NCI-H1417 treated with DMSO at 0.1 percent for 48 hours (cell line): Measurements from ENCODE around the gene SYVN1.
"Not testable (repeated sequence)": the region's sequence is repeated elsewhere in the genome, so short reads cannot be mapped to it uniquely, and the experiment has no call there.

Source experiments
- DNase-seq: peaks from one replicate; lab custom pipeline; 2025; lab: John Stamatoyannopoulos, UW

SYVN1 gene

GRCh38 chr11:65134240-65134951, at the start of gene SYVN1:
TSS of gene SYVN1 (minus strand) at chr11:65134519. CDS start at chr11:65133601, 918 bp downstream.
- DNase-seq: peak; percentile 91

GRCh38 chr11:65183201-65183891, 49.0 kb upstream of the SYVN1 start:
- no peak for DNase-seq

DNA sequence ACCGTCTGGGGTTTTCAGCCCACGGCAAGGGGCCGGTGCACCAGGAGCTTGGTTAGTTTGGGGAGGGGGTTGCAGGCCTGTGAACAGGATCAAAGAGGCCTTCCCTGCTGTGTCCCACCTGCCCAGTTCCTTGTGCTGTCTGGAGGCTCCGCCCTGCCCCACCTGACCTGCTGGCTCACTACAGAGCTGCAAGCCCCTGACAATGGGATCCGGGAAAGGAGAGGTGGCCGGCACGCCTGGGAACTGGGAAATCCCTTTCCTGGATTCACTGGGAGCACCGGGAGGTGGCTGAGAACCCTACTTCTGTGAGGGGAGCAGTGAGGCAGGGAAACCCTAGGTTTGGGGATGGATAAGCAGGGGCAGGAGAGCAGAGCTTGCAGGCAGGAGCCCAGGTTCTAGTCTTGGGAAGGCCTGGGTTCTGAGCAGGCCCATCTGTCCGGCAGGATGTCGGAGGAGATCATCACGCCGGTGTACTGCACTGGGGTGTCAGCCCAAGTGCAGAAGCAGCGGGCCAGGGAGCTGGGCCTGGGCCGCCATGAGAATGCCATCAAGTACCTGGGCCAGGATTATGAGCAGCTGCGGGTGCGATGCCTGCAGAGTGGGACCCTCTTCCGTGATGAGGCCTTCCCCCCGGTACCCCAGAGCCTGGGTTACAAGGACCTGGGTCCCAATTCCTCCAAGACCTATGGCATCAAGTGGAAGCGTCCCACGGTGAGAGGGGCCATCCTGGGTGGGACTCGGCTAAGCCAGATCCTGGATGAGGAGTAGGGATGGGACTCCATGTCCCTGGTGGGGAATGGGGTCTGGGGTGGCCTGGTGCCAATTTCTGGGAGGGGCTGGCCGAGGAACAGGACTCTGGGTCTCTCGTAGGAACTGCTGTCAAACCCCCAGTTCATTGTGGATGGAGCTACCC, 48.2 kb upstream of the SYVN1 start:
- no peak for DNase-seq

- DNase-seq: no peak
These were observed 47.4 kb upstream of the SYVN1 start, which contains the start of gene CAPN1 for GRCh38 chr11:65181569-65182257. TSS of gene CAPN1 (plus strand) at chr11:65181928. CDS start at chr11:65182702, 774 bp downstream.

GRCh38 chr11:65180877-65181568, 46.7 kb upstream of the SYVN1 start:
- DNase-seq: peak; percentile 12

DNA sequence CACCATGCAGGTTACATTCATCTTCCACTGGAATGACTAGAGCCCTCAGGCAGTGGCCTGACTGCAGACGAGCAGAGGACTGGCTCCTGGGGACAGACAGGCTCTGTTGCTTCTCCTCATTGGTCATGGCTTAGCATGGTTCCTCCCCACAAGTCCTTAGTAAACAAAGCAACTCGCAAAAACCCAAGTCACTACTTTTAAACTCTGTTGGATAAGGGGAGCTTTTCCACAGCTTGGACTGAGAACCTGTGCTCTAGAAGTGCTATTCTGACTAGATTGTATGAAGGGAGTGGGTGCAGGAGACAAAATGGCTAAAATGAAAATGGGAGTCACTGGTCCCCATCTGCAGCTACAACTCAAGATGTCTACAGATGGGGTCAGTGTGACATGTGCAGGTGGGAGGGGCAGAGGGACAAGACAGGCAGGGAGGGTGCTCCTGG, 40.3 kb upstream of the SYVN1 start:
- DNase-seq: not testable (repeated sequence)

DNA sequence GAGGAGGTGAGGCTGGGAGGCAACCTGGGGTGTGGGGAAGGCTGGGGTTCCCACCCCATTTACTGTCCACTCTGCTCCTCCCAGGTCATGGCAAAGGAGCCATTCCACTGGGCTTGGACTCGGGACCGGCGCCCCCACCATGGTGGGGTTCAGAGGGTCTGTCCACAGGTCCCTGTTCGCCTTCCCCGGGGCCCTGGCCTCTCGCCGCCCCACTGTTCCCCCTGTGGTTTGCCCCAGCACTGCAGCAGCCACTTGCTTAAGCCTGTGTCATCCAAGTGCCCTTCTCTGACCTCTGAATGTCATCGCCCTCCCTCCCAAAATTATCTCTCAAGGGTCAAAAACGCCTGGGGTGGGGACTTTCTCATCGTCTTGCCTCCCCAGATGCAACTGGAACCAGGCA, 38.3 kb upstream of the SYVN1 start:
- no peak for DNase-seq

DNA sequence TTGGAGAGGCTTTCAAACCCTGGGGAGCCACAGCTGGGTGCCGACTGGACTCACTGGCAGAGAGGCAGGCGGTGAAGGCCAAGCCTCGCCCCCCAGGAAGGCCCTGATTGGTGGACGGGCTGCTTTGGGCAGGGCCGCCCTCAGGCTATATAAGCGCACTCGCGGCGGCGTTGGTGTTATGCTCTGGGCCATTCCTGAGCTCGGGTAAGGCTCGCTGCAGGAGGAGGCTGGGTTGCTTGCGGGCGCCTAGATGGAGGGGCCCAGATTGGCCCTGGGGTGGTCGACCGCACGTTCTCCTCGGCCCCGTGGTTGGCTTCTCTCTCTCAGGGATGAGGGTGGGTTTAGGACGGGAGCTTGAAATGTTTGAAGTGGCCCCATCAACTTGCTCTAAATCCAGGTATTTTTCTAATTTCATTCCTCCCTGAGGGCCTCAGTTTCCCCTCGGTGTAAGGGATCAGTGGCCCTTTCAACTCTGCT, 35.8 kb upstream of the SYVN1 start, which contains the start of gene SPDYC:
Gene SPDYC (plus strand): TSS at position 176 of the 477 bp plus-strand sequence. CDS start 1,125 bp downstream, outside the sequence.
- no peak for DNase-seq

GRCh38 chr11:65169164-65169641, 34.9 kb upstream of the SYVN1 start:
- DNase-seq: no peak

DNA sequence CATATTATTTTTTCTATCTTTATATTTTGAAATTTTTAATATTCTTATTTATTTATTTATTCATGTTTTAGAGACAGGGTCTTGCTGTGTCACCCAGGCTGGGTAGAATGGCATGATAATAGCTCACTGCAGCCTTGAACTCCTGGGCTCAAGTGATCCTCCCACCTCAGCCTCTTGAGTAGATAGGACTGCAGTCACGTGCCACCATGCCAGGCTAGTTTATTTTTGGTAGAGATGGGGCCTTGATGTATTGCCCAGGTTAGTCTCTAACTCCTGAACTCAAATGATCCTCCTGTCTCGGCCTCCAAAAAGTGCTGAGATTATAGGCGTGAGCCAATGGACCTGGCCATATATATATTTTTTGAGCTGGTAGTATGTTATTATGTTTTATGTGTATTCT, 33.3 kb upstream of the SYVN1 start:
- DNase-seq: no peak

- DNase-seq: no peak
These were observed 32.6 kb upstream of the SYVN1 start for GRCh38 chr11:65166893-65167292.

DNA sequence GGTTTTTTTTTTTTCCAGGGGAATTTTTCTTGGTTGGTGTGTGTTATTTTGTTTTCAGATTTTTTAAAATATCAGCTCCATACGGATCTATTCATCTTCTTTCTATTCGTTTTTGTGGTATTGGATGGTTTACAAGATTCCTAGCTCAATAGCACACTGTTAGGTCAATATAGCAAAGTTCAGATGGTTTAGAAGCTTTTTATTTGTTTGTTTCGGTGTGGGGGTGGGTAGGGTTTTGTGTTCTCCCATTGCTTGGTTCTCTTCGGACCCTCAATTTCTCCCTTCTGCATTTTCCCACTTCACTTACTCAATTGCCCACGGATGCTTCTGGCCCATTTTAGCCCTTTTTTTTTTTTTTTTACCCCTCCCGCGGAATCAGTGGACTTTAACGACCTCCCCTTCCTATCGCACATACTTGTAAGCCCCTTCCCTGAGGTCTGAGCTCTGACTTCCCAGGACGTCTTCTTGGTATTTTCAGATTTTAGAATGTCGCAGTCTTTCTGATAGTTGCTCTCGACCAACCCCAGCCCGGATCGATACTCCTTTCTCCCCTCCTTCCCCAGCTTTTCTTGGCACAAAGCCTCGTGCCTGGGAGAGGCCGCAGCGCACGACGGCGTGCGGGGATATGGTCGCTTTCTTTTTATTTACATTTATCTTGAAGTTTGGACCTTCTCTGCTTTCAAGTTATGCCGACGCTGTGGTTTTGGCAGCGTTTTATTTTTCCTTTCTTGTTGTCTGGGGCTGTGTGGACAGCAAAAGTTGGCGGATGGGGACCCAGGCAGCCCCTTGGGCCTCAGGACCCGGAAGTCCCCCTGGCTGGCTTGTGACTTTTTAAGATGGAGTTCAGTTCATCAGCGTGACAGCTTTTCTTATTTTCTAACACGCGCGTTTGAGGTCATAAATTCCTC, 31.3 kb upstream of the SYVN1 start:
- DNase-seq: no peak

DNA sequence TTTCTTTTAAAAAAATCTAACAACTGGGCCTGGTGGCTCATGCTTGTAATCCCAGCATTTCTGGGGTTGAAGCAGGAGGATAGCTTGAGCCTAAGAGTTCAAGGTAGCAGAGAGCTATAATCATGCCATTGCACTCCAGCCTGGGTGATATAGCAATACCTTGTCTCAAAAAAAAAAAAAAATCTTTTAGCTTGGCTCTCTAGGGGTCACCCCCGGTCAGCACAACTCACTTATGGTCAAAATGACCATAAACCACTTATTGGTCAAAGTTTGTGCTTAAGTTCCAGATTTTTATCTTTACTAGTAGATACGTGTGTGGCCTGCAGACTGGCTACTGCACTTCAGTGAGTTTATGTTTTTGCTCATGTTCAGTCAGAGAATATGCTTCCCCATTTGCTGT, 29.4 kb upstream of the SYVN1 start:
- no peak for DNase-seq

GRCh38 chr11:65160643-65161042, 26.3 kb upstream of the SYVN1 start:
- no peak for DNase-seq

GRCh38 chr11:65159012-65159411, 24.7 kb upstream of the SYVN1 start:
- DNase-seq: no peak

GRCh38 chr11:65157336-65157735, 23.0 kb upstream of the SYVN1 start:
- no peak for DNase-seq

GRCh38 chr11:65156926-65157325, 22.6 kb upstream of the SYVN1 start:
- no peak for DNase-seq

- no peak for DNase-seq
These were observed 21.9 kb upstream of the SYVN1 start for GRCh38 chr11:65156256-65156655.

DNA sequence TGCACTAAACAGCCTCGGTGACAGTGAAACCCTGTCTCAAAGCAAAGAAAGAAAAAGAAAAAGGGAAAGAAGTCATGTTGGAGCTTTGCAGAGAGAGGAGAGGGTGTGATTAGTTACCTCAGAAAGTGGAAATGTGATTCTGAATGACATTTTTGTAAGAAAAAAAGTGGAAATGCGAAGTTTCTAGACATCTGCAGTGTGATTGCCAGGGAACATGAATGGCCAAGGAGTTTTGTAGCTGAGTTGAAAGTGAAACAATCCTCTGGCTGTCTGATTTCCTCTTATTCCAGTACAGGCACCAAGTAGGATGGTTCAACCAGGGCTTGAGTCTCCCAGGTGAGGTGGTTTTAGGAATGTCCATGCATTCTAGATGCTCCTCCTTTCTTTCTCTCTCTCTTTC, 17.8 kb upstream of the SYVN1 start:
- no peak for DNase-seq
